GM23248 (cell line): ENCODE results near the gene RNF157.

Source experiments
- EZH2 ChIP-seq: fragments of 200-600 bp; sonication (generic); IDR thresholded peaks from 2 replicates; pipeline ENCODE4 v1.6.1; 2018; ENCODE audit warnings: antibody characterized with exemption, mild to moderate bottlenecking; ENCODE audit not compliant: insufficient read depth, poor library complexity, severe bottlenecking
- EZH2phosphoT487 ChIP-seq: fragments of 200-600 bp; sonication (generic); IDR thresholded peaks from 2 replicates; pipeline ENCODE4 v1.6.1; 2018; ENCODE audit warnings: antibody characterized with exemption, moderate library complexity, mild to moderate bottlenecking, low read depth; ENCODE audit not compliant: insufficient read depth

DNA sequence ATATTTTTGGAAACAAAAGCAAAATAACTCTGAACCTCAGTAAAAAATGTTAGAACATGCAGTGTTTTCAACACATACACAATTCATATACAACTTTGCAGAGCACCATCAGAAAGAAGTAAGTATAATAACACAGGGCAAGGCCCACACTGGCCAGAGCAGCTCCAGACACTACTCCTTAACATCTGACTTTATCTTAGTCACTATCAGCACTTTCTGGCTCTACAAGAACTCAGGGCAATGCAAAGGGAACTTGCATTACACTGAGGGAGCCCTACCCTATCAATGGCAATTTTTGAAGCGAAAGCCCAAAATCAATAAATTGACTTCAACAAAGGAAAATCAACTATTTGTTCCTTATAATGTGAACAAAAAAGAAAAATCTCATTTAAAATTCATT lies 16.5 kb downstream of the RNF157 start:
- TF ChIP-seq EZH2 (no peak), EZH2phosphoT487 (no peak)
